OCI-LY1 (cell line): ENCODE measurements around the gene PAK3.

ENCODE experiments used
- EZH2 ChIP-seq: fragments of 200-600 bp; sonication (generic), shearing (Covaris generic); IDR thresholded peaks from 2 replicates; pipeline ENCODE4 v1.8.0; 2017; ENCODE audit warnings: borderline replicate concordance, mixed run types, mild to moderate bottlenecking, antibody characterized with exemption, low read length, moderate library complexity, mixed read lengths
- TF ChIP-seq, protein P1 (sequence below): fragments of 200-600 bp; sonication (generic), shearing (Covaris generic); IDR thresholded peaks from 2 replicates; pipeline ENCODE4 v1.5.1; 2017; ENCODE audit warnings: mild to moderate bottlenecking, antibody characterized with exemption, low read length, moderate library complexity, mixed read lengths

DNA sequence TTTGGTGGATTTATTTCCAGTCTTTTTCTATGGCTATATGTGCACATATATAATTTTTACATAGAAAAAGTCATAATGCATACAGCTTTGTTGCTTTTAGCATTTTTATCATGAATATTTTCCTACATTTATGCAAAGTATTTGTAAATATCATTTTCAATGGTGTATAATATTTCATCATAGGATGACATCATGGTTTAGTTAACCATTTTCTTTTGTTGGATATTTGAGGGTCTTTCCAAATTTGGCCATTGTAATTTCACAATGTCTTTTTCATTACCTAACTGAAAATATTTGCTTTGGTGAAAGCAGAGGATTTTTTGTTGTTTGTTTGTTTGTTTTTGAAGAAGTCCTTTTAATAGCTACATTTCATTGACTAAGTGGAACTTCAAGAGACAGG is 31.0 kb downstream of the PAK3 start:
- TF ChIP-seq, protein P1, sequence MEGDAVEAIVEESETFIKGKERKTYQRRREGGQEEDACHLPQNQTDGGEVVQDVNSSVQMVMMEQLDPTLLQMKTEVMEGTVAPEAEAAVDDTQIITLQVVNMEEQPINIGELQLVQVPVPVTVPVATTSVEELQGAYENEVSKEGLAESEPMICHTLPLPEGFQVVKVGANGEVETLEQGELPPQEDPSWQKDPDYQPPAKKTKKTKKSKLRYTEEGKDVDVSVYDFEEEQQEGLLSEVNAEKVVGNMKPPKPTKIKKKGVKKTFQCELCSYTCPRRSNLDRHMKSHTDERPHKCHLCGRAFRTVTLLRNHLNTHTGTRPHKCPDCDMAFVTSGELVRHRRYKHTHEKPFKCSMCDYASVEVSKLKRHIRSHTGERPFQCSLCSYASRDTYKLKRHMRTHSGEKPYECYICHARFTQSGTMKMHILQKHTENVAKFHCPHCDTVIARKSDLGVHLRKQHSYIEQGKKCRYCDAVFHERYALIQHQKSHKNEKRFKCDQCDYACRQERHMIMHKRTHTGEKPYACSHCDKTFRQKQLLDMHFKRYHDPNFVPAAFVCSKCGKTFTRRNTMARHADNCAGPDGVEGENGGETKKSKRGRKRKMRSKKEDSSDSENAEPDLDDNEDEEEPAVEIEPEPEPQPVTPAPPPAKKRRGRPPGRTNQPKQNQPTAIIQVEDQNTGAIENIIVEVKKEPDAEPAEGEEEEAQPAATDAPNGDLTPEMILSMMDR, result no peak
- TF ChIP-seq EZH2, result no peak
